ENCODE data around the gene VCL. TPM values are rescaled to one million over a fixed set of nuclear protein-coding genes. Genes with fewer than 3 reads are reported as not detected.
"Not testable (repeated sequence)": the region's sequence is repeated elsewhere in the genome, so short reads cannot be mapped to it uniquely, and the experiment has no call there.

VCL gene
- total RNA-seq: 130 TPM

DNA sequence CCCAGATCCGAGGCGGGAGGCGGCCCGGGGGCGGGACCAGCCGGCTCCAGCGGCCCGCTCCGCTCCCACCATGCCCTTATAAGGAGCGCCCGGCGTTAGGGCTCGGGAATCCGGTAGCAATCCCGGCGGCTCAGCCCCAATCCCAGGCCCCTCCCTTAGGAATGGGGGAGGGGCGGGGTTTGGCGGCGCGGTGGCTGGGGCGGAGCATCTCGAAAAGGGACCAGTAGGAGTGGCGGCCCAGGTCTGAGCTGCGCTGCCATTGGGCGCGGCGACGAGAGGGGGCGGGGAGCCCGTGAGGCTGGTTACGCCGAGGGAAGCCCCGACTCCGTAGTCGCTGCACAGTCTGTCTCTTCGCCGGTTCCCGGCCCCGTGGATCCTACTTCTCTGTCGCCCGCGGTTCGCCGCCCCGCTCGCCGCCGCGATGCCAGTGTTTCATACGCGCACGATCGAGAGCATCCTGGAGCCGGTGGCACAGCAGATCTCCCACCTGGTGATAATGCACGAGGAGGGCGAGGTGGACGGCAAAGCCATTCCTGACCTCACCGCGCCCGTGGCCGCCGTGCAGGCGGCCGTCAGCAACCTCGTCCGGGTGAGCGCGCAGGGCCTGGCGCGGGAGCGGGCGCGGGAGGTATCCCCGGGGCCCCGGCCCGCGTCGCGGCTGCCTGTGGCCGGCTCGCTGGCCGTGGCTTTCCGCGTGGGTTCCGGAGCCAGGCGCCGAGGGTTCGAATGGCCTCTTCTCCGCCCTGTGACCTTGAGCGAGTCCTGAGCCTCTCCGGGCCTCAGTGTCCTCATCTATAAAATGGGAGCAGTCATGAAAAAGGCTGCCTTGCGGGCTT, at the start of gene VCL:
Gene VCL, plus strand, starts transcription at position 330 of the 836 bp plus-strand sequence. Its CDS starts 92 bp downstream, at position 422.
- DNase-seq: peak; percentile 98

GRCh38 chr10:73948947-73949633, 48.8 kb upstream of the VCL start:
- DNase-seq: no peak

DNA sequence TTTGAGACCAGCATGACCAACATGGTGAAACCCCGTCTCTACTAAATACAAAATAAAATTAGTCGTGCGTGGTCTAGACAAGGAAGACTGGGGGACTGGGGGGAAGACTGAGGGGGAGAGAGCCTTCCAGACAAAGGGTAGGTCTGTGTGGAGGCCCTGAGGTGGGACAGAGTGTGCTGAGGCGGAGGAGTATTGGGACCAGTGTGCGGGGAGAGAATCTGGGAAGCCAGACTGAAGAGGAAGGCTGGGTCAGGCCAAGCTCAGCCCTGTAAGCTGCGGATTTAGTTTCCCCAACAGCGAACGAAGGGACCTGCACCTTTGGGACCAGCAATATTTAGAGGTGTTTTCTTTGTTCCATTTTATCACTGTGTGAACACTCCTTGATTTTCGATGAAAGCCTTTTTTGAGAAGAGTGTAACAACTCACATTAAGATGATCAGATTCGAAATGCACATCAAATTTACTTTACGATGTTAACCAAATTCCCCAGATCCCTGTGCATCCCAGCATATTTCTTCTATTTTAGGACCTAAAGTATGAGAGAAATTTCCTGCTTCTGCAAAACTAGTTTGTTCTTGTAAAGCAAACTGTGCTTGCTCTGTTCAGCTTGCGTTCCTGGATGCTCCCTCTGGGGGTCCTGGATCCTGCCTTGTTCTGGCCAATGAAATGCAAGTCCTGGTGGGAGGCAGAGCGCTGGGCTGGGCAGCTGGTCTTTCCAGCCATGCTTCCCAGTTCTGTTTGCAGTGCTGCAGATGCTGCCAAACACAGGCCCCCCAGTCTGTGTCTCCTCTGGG, 47.6 kb upstream of the VCL start:
- peak; percentile 68 for DNase-seq

- DNase-seq: no peak
These were observed 44.3 kb upstream of the VCL start for GRCh38 chr10:73953665-73954064.

- DNase-seq: no peak
These were observed 43.2 kb upstream of the VCL start for GRCh38 chr10:73954737-73955136.

DNA sequence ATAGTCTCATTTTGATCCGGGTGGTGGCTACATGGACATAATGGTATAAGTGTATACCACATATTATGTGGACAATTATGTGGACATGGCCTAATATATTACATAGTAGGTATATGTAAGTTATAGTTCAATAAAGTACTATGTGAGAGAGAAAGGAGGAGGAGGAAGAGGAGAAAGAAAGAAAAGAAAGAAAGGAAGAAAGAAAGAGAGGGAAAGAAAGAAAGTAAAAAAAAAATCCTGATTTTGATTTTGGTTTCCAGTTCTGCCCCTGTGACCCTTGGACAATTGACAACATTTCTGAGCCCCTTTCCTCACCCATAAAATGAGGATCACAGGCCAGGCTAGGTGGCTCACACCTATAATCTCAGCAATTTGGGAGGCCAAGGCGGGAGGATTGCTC, 42.2 kb upstream of the VCL start:
- no peak for DNase-seq

GRCh38 chr10:73956476-73957359, 41.2 kb upstream of the VCL start:
- DNase-seq: peak; percentile 57

DNA sequence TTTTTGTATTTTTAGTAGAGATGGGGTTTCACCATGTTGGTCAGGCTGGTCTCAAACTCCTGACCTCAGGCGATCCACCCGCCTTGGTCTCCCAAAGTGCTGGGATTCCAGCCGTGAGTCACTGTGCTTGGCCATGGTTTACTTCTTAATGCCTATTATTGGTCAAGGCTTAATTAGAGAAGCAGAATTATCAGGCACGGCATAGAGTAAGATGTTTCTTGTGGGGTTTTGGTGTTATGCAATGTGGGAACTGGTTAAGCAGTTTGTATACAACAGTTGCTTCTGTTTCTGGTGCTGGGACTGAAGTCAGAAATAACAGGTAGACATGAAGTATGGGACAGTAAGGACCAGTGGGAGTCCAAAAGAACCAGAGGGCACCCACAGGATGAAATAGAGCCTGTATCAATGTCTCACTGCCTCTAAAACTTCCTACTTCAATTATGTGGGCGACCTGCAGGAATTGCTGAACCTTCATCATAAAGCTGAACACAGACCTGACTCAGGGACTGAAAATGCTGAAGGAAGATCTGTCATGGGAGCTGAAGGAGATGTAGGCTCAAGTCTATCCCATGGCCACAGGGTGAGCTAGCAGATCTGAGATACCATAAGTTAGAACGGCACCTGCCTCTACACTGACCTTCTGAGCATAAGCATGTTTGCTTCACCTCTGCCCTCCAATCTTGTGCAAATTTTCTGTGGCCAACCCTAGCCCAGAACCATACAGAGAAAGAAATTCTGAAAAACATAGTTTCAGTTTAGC, 38.3 kb upstream of the VCL start:
- no peak for DNase-seq

- DNase-seq: no peak
These were observed 35.5 kb upstream of the VCL start for GRCh38 chr10:73962386-73962785.

DNA sequence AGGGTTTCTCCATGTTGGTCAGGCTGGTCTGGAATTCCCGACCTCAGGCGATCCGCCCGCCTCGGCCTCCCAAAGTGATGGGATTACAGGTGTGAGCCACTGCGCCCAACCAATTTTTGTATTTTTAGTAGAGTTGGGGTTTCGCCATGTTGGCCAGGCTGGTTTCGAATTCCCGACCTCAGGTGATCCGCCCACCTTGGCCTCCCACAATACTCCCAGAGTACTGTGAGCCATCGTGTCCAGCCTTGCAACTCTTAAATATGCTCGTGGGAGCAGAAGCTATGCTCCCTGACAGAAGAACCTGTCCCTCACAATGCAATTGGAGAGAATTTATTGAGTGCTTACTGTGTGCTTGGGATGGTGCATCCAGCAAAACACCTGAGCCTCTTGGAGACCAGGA, 34.4 kb upstream of the VCL start:
- not testable (repeated sequence) for DNase-seq

DNA sequence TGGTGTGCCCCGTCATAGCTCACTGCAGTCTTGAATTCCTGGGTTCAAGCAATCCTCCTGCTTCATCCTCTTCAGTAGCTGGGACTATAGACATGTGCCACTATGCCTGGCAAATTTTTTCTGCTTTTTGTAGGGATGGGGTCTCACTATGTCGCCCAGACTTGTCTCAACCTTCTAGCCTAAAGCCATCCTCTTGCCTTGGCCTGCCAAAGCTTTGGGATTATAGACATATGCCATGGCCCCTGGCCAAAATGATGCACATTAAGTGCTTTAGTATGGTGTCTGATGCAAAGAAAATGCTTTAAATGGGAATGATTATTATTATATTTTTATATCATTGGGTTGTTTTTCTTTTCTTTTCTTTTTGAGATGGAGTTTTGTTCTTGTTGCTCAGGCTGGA, 33.2 kb upstream of the VCL start:
- DNase-seq: no peak

DNA sequence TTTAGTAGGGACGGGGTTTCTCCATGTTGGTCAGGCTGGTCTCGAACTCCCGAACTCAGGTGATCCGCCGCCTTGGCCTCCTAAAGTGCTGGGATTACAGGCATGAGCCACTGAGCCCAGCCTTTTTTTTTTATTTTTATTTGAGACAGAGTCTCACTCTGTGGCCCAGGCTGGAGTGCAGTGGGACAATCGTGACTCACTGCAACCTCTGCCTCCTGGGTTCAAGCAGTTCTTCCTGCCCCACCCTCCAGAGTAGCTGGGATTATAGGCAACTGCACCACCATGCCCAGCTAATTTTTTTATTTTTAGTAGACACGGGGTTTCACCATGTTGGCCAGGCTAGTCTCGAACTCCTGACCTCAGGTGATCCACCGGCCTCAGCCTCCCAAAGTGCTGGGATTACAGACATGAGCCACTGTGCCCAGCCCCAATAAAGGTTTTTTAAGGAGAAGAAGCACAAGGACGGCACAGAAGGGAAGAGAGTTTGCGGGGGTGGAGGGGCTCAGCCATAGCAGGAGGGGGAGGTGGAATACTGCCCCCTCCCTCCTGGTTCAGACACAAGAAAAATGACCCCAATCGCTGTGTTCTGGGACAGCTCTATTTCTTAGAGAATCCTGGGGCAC, 32.5 kb upstream of the VCL start:
- DNase-seq: not testable (repeated sequence)

GRCh38 chr10:73965890-73966768, 31.8 kb upstream of the VCL start:
- DNase-seq: peak; percentile 99

GRCh38 chr10:73967022-73967429, 30.9 kb upstream of the VCL start:
- DNase-seq: no peak

GRCh38 chr10:73967544-73967943, 30.4 kb upstream of the VCL start:
- DNase-seq: no peak

- DNase-seq: peak; percentile 24
These were observed 29.8 kb upstream of the VCL start for GRCh38 chr10:73968098-73968521.

- no peak for DNase-seq
These were observed 28.6 kb upstream of the VCL start for GRCh38 chr10:73969224-73969841.

- DNase-seq: no peak
These were observed 27.1 kb upstream of the VCL start for GRCh38 chr10:73970845-73971244.

All from skin of body (tissue), 2 donors.